ENCODE measurements around the gene MINK1. TPM values are rescaled to one million over a fixed set of nuclear protein-coding genes. Genes with fewer than 3 reads are reported as not detected.

MINK1 gene
- total RNA-seq (2021) (92.1 to 105 TPM (median 96.2 TPM) in 3 replicates), Bru-seq, nascent RNA (percentile 59 among the genes with signal in this experiment)
- long read RNA-seq, experiment 1, full-length matches to known transcripts = 50 of 184 reads
- long read RNA-seq, experiment 1, partial matches to known transcripts = 43 of 184 reads
- long read RNA-seq, experiment 1, other reads (novel, unspliced or antisense) = 91 of 184 reads
- long read RNA-seq, experiment 2, full-length matches to known transcripts = 5 of 79 reads
- long read RNA-seq, experiment 2, partial matches to known transcripts = 43 of 79 reads
- long read RNA-seq, experiment 2, other reads (novel, unspliced or antisense) = 31 of 79 reads
- long read RNA-seq, experiment 3, partial matches to known transcripts = 2 of 2 reads
- long read RNA-seq, experiment 3, other reads (novel, unspliced or antisense) = 0 of 2 reads

- no peaks in the 10 kb centered on the region; the same call in 1 of the 2 replicates for H3K27me3 Mint-ChIP-seq (ENCODE audit: low read depth)
- no peaks in the 10 kb centered on the region for H3K9me3 Mint-ChIP-seq
- peak within 1 kb of the TSS; percentile 96 for H3K27ac Mint-ChIP-seq
- CTCF ChIA-PET = no interaction called here
- peak; percentile 79 for DNase-seq (ENCODE audit: low spot score)
- ATAC-seq = peak; percentile 88
- H3K4me1 Mint-ChIP-seq = peaks cover 26% of the 10 kb centered on the region
- POLR2A ChIA-PET = no interaction called here
- H3K4me3 Mint-ChIP-seq = peak within 1 kb of the TSS; percentile 86
- no peaks in the 10 kb centered on the region for H3K36me3 Mint-ChIP-seq
- TF ChIP-seq AFF4 (CRISPR knock-in tag; IDR thresholded peaks at IDR 0.05; ENCODE audit: borderline replicate concordance) (no peak), USF2 (CRISPR knock-in tag; IDR thresholded peaks at IDR 0.05) (peak; percentile 50; the same call in 1 of the 2 replicates), TEAD4 (CRISPR knock-in tag; IDR thresholded peaks at IDR 0.05) (no peak), EMX1 (CRISPR knock-in tag; IDR thresholded peaks at IDR 0.05) (no peak), CREB1 (CRISPR knock-in tag; IDR thresholded peaks at IDR 0.05) (0 out of 2 replicates have a peak, but pooled peaks have one; percentile 15), TEAD1 (CRISPR knock-in tag; IDR thresholded peaks at IDR 0.05) (no peak), GABPB1 (CRISPR knock-in tag; IDR thresholded peaks at IDR 0.05) (no peak), RORB (CRISPR knock-in tag; IDR thresholded peaks at IDR 0.05) (no peak), FOXJ3 (CRISPR knock-in tag; IDR thresholded peaks at IDR 0.05; ENCODE audit: borderline replicate concordance) (no peak), NFYB (CRISPR knock-in tag; conservative IDR thresholded peaks at IDR 0.05; ENCODE audit: low read depth) (no peak), FOXP1 (CRISPR knock-in tag; IDR thresholded peaks at IDR 0.05; ENCODE audit: borderline replicate concordance) (0 out of 2 replicates have a peak, but pooled peaks have one; percentile 52), ZNF423 (CRISPR knock-in tag; IDR thresholded peaks at IDR 0.05) (no peak)
- TF ChIP-seq, protein P1, sequence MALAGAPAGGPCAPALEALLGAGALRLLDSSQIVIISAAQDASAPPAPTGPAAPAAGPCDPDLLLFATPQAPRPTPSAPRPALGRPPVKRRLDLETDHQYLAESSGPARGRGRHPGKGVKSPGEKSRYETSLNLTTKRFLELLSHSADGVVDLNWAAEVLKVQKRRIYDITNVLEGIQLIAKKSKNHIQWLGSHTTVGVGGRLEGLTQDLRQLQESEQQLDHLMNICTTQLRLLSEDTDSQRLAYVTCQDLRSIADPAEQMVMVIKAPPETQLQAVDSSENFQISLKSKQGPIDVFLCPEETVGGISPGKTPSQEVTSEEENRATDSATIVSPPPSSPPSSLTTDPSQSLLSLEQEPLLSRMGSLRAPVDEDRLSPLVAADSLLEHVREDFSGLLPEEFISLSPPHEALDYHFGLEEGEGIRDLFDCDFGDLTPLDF (CRISPR knock-in tag; IDR thresholded peaks at IDR 0.05) = no peak
- TF ChIP-seq, protein P2, sequence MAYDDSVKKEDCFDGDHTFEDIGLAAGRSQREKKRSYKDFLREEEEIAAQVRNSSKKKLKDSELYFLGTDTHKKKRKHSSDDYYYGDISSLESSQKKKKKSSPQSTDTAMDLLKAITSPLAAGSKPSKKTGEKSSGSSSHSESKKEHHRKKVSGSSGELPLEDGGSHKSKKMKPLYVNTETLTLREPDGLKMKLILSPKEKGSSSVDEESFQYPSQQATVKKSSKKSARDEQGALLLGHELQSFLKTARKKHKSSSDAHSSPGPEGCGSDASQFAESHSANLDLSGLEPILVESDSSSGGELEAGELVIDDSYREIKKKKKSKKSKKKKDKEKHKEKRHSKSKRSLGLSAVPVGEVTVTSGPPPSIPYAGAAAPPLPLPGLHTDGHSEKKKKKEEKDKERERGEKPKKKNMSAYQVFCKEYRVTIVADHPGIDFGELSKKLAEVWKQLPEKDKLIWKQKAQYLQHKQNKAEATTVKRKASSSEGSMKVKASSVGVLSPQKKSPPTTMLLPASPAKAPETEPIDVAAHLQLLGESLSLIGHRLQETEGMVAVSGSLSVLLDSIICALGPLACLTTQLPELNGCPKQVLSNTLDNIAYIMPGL (CRISPR knock-in tag; IDR thresholded peaks at IDR 0.05) = peak; percentile 59; the same call in 1 of the 2 replicates
- TF ChIP-seq, protein P3, sequence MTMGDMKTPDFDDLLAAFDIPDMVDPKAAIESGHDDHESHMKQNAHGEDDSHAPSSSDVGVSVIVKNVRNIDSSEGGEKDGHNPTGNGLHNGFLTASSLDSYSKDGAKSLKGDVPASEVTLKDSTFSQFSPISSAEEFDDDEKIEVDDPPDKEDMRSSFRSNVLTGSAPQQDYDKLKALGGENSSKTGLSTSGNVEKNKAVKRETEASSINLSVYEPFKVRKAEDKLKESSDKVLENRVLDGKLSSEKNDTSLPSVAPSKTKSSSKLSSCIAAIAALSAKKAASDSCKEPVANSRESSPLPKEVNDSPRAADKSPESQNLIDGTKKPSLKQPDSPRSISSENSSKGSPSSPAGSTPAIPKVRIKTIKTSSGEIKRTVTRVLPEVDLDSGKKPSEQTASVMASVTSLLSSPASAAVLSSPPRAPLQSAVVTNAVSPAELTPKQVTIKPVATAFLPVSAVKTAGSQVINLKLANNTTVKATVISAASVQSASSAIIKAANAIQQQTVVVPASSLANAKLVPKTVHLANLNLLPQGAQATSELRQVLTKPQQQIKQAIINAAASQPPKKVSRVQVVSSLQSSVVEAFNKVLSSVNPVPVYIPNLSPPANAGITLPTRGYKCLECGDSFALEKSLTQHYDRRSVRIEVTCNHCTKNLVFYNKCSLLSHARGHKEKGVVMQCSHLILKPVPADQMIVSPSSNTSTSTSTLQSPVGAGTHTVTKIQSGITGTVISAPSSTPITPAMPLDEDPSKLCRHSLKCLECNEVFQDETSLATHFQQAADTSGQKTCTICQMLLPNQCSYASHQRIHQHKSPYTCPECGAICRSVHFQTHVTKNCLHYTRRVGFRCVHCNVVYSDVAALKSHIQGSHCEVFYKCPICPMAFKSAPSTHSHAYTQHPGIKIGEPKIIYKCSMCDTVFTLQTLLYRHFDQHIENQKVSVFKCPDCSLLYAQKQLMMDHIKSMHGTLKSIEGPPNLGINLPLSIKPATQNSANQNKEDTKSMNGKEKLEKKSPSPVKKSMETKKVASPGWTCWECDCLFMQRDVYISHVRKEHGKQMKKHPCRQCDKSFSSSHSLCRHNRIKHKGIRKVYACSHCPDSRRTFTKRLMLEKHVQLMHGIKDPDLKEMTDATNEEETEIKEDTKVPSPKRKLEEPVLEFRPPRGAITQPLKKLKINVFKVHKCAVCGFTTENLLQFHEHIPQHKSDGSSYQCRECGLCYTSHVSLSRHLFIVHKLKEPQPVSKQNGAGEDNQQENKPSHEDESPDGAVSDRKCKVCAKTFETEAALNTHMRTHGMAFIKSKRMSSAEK (CRISPR knock-in tag; IDR thresholded peaks at IDR 0.05; ENCODE audit: borderline replicate concordance) = no peak
- TF ChIP-seq, protein P4, sequence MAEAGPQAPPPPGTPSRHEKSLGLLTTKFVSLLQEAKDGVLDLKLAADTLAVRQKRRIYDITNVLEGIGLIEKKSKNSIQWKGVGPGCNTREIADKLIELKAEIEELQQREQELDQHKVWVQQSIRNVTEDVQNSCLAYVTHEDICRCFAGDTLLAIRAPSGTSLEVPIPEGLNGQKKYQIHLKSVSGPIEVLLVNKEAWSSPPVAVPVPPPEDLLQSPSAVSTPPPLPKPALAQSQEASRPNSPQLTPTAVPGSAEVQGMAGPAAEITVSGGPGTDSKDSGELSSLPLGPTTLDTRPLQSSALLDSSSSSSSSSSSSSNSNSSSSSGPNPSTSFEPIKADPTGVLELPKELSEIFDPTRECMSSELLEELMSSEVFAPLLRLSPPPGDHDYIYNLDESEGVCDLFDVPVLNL (CRISPR knock-in tag; IDR thresholded peaks at IDR 0.05; ENCODE audit: borderline replicate concordance, low read depth) = no peak; the same call in 1 of the 2 replicates
- TF ChIP-seq, protein P5, sequence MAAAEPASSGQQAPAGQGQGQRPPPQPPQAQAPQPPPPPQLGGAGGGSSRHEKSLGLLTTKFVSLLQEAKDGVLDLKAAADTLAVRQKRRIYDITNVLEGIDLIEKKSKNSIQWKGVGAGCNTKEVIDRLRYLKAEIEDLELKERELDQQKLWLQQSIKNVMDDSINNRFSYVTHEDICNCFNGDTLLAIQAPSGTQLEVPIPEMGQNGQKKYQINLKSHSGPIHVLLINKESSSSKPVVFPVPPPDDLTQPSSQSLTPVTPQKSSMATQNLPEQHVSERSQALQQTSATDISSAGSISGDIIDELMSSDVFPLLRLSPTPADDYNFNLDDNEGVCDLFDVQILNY (CRISPR knock-in tag; IDR thresholded peaks at IDR 0.05) = peak; percentile 64; the same call in 1 of the 2 replicates
- TF ChIP-seq, protein P6, sequence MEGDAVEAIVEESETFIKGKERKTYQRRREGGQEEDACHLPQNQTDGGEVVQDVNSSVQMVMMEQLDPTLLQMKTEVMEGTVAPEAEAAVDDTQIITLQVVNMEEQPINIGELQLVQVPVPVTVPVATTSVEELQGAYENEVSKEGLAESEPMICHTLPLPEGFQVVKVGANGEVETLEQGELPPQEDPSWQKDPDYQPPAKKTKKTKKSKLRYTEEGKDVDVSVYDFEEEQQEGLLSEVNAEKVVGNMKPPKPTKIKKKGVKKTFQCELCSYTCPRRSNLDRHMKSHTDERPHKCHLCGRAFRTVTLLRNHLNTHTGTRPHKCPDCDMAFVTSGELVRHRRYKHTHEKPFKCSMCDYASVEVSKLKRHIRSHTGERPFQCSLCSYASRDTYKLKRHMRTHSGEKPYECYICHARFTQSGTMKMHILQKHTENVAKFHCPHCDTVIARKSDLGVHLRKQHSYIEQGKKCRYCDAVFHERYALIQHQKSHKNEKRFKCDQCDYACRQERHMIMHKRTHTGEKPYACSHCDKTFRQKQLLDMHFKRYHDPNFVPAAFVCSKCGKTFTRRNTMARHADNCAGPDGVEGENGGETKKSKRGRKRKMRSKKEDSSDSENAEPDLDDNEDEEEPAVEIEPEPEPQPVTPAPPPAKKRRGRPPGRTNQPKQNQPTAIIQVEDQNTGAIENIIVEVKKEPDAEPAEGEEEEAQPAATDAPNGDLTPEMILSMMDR (IDR thresholded peaks at IDR 0.05) = no peak
Observed at GRCh38 chr17:4833178-4833940, at the start of gene MINK1. TSS of gene MINK1 (plus strand) at chr17:4833340. CDS start at chr17:4833584, 244 bp downstream.

Measured in WTC11 (cell line).